GM06990 (cell line): Measurements from ENCODE around the gene PRKCA.
"Not testable (repeated sequence)": the region's sequence is repeated elsewhere in the genome, so short reads cannot be mapped to it uniquely, and the experiment has no call there.

Experiments used
- DNase-seq: peaks from one replicate; pipeline ENCODE4 v3.0.0-alpha.2; 2011; ENCODE audit not compliant: insufficient read length; ENCODE audit errors: extremely low read depth
- H3K27me3 ChIP-seq: replicated peaks from 2 replicates; pipeline ENCODE4 v1.6.0; 2011; ENCODE audit warnings: low read length; ENCODE audit not compliant: control insufficient read depth, insufficient read depth
- H3K36me3 ChIP-seq: 2 replicates; pipeline ENCODE4 v1.5.1; 2011; ENCODE audit warnings: low read length; ENCODE audit not compliant: control insufficient read depth, insufficient read depth
- H3K4me3 ChIP-seq: replicated peaks from 2 replicates; pipeline ENCODE4 v1.5.1; 2011; ENCODE audit warnings: low read depth, mild to moderate bottlenecking, control low read depth, low read length
- TF ChIP-seq, protein P1 (sequence below): IDR thresholded peaks from 2 replicates; pipeline ENCODE4 v1.5.1; 2011; ENCODE audit warnings: low read length, control low read depth, mild to moderate bottlenecking, inconsistent platforms; ENCODE audit not compliant: insufficient read depth, poor library complexity, severe bottlenecking

Gene PRKCA

DNA sequence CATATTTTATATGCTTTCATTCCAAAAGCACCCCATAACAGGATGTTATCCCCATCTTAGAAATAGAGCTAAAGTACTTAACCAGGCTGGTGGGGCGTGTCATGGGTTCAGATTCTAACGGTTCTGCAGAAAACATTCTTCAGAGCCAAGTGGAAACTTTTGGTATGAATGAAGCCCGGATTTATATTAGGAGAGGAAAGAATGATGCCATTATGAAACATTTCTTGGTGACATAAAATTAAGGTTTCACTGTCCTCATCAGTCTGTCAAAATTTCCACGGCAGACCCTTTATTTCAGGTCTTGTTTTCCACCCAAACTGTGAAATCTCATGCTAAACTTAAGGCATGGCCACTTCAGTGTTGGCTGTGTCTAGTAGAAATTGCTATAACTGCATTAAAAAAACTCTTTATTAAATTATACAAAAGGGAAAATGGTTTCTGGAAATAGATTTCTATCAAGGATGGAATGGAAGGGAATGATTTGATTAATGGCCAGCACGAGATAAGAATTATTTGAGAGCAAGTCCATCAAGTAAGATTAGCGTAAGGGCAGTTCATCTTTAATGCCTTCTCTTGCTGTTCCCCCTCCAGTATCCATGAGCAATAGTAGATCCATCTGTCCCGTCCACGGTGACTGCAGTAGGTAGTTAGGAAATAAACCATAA, 11.7 kb downstream of the PRKCA start:
- TF ChIP-seq, protein P1, sequence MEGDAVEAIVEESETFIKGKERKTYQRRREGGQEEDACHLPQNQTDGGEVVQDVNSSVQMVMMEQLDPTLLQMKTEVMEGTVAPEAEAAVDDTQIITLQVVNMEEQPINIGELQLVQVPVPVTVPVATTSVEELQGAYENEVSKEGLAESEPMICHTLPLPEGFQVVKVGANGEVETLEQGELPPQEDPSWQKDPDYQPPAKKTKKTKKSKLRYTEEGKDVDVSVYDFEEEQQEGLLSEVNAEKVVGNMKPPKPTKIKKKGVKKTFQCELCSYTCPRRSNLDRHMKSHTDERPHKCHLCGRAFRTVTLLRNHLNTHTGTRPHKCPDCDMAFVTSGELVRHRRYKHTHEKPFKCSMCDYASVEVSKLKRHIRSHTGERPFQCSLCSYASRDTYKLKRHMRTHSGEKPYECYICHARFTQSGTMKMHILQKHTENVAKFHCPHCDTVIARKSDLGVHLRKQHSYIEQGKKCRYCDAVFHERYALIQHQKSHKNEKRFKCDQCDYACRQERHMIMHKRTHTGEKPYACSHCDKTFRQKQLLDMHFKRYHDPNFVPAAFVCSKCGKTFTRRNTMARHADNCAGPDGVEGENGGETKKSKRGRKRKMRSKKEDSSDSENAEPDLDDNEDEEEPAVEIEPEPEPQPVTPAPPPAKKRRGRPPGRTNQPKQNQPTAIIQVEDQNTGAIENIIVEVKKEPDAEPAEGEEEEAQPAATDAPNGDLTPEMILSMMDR = no peak
- Histone ChIP-seq H3K4me3 (no peak overlapping the region), H3K36me3 (no peaks in the 10 kb centered on the region), H3K27me3 (no peaks in the 10 kb centered on the region)
- no peak for DNase-seq

DNA sequence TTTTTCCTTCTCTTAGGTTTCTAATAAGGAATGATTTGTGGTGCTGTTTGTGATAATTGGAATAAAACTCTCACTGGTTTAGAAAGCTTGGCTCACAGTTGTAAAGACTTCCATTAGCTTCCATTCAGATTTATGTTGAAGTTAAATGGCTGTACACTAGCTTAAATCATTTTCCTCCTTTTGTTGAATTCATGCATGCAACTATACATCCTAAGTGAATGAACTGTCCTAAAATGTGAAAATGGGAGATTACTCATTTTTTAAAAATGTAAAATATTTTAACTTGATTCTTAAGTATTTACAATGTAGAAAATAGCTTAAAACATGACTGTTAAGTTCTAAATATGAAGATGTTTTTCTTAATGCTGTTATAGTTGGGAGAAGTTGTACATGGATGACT, 15.2 kb downstream of the PRKCA start:
- no peaks in the 10 kb centered on the region for H3K36me3 ChIP-seq
- no peaks in the 10 kb centered on the region for H3K27me3 ChIP-seq
- H3K4me3 ChIP-seq = no peak overlapping the region
- TF ChIP-seq, protein P1 = no peak
- no peak for DNase-seq

DNA sequence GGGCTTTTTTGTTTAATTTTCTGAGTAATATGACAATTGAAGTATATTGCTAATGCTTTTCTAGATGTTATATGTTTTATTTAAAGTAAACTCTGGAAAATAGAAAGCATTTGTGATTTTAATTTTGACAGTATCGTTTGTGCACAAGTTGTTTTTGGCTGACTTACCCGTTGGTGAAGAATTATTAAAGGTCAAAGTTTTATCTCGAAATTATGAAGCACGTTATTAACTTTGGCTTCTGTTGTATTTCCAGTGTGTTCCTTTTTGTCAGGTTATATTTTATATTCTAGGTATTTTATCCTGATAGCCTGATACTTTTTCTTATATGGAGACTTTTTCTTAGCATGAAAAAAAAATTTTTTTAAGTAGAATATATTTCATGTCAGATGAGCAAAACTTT, 16.8 kb downstream of the PRKCA start:
- H3K36me3 ChIP-seq = no peaks in the 10 kb centered on the region
- no peak overlapping the region for H3K4me3 ChIP-seq
- DNase-seq = no peak
- TF ChIP-seq, protein P1 = no peak
- no peaks in the 10 kb centered on the region for H3K27me3 ChIP-seq

DNA sequence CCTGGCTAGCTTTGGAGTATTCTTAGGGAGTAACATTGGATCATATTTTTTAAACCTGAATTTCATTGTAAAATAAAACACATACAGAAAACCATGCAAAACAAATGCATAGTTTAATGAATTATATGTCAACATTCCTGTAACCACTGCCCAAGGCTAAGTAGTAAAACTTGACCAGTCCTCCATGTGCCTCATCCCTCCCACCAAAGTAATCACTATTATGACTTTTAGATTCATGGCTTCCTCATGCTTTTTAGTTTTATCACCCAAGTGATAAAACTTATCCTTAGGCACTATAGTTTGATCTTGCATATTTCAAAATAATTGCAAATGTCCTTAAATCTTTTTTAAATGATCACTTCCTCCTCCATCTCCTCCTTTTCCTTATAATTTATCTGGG, 20.4 kb downstream of the PRKCA start:
- Histone ChIP-seq H3K27me3 (no peaks in the 10 kb centered on the region), H3K36me3 (no peaks in the 10 kb centered on the region), H3K4me3 (no peak overlapping the region)
- TF ChIP-seq, protein P1 = no peak
- no peak for DNase-seq

DNA sequence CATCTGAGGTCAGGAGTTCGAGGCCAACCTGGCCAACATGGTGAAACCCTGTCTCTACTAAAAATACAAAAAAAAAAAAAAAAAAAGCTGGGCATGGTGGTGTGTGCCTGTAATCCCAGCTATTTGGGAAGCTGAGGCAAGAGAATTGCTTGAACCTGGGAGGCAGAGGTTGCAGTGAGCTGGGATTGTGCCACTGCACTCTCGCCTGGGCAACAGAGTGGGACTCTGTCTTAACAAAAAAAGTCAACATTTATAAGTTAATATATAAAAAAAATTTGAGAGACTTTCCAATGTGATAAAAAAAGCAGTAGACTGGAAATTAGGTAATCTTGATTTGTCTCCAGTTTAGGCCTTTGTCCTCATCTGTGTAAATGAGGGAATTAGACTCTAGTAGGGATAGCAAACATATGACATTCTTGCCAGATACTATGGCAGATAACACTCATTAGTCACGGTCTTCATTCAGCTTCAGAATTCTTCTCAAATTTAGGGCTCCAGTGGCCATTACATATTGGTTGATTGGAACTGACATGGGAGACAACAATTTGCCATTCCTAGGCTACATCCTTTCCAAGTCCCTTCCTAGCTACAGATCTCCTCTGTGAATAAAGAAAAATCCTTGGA, 22.1 kb downstream of the PRKCA start:
- H3K27me3 ChIP-seq, H3K4me3 ChIP-seq, DNase-seq, H3K36me3 ChIP-seq: not testable (repeated sequence)

DNA sequence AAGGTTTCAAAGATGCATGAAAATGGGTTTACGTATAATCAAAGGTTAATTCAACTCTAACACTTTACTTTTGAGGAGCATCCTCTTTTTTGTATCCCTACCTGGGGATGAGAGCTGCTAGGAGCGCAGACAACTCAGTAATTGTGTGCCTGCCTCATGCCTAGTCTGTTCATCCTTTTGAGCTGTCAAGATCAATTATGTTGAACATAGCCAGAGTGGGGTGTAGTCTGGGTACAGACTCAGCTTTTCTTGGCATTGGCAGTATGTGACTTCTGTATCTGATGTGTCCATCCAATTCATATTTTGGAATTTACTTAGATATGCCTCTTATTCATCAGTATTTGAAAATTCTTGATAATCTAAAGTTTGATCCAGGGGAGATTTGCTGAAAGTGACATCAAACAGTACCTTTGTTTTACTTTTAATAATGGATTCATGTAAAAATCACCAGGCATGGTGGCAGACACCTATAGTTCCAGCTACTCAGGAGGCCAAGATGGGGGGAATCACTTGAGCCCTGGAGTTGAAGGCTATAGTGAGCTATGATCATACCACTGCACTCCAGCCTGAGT, 24.1 kb downstream of the PRKCA start:
- no peaks in the 10 kb centered on the region for H3K36me3 ChIP-seq
- TF ChIP-seq, protein P1 = no peak
- no peaks in the 10 kb centered on the region for H3K27me3 ChIP-seq
- DNase-seq = no peak
- H3K4me3 ChIP-seq = no peak overlapping the region
